GM18520 (cell line): ENCODE results near the gene ARHGAP4.

Experiments used
- ATAC-seq: cut with Tn5 transposase; IDR thresholded peaks from one replicate; pipeline ENCODE4 v1.9.1; 2021; ENCODE audit not compliant: unreplicated experiment

ARHGAP4 gene

GRCh38 chrX:153945956-153946943 lies 20.2 kb upstream of the ARHGAP4 start:
- ATAC-seq: no peak

- no peak for ATAC-seq
Measured at GRCh38 chrX:153944800-153945150, 18.7 kb upstream of the ARHGAP4 start.

DNA sequence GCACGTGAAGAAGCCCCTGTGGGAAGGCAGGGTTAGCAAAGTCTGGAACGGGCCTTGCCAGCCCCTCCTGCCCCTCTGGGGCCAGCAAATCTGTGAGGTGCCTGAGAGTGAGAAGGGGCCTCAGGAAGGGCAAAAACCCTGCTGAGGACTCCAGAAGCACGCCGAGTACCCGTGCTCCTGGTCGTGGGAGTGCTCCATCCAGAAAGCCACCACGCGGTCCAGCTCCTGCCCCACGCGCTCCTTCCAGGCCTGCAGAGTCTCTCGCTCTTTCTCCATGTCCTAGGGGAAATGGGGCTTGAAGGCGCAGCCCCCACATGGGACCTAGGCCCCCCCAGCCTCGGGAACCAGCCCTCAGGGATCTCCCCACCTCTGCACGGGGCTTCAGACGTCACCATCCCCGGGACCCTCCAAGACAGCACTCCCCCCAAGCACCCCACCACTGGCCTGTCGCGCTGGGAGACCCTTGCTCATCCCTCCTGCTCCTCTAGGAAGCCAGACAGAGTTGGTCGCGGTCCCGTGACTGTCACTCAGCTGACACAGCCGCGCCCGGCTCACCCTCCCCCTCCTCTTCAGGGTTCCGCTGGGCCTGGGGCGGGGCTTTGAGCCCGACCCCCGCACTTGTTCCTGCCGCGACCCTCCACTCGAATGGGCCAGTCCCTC lies 18.2 kb upstream of the ARHGAP4 start, which contains the start of gene RENBP:
Gene RENBP (minus strand): TSS at position 504 of the 660 bp plus-strand sequence. CDS start 33 bp downstream, at position 471.
- no peak for ATAC-seq

DNA sequence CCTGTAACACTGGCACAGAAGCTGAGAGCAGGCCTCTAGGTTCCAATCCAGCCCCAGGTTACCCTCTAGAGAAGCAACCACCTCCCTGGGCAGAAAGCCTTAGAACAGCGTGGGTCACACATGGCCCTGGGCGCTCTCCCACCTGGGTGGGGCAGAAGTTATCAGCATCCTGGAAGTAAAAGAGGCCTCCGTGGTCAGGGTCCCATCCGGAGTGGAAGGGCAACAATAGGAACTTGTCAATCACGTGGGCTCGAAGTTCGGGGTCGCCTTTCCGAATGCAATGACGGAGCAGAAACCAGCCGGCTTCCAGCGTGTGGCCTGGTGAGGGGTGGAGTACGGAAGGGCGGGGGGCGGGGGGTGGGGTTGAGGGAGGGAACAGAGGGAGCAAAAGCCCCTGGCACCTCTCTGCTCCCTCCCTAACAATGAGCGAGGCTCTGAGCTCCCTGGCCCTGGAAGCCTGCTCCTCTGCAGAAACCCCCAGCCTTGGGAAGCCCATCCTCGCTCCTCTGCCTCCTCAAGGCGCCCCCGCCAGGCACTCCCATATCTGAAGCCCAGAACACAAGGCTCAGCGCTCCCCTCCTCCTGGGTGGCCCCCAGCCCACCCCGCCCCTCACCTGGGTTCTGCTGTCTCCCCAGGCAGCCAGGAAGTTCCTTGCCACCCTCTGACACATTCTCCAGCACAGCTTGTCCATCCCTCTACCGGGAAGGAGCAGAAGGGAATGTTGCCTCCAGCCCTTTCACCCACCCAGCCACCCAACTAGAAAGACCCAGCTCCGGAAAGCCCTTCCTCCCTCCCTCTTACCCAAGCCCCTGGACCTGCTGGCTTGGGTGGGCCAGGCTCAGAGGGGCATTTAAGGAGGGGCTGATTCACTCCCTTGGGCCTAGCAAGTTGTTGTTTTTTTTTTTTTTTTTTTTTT lies 15.5 kb upstream of the ARHGAP4 start:
- ATAC-seq: no peak

DNA sequence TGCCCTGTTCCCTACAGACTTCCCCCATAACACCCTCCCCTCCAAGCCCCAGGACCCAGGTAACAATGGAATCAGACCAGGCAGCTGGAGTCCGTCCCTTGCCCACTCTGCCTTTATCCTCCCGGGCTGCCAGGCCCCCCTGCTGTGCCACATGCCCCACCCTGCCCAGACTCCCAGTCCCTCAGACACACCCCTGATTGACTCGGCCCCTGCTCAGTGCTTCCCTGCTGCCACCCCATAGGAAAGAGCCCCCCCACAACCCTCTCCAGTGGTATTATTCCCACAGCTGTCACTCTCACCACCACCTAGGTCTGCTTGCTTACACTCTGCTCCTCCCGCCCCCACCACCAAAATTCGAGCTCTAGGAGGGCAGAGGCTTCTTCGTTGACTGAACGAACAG lies 13.5 kb upstream of the ARHGAP4 start:
- no peak for ATAC-seq

- ATAC-seq: no peak
Measured at GRCh38 chrX:153938226-153938786, 12.2 kb upstream of the ARHGAP4 start.

GRCh38 chrX:153937056-153937455 lies 11.0 kb upstream of the ARHGAP4 start:
- no peak for ATAC-seq

GRCh38 chrX:153935326-153935851 lies 9.3 kb upstream of the ARHGAP4 start:
- peak; percentile 8 for ATAC-seq

GRCh38 chrX:153934762-153935325 lies 8.8 kb upstream of the ARHGAP4 start, which contains the start of gene NAA10:
NAA10 (minus strand) TSS chrX:153935037; CDS start chrX:153934904, 133 bp downstream.
- ATAC-seq: peak; percentile 86

GRCh38 chrX:153934148-153934761 lies 8.2 kb upstream of the ARHGAP4 start:
- no peak for ATAC-seq

DNA sequence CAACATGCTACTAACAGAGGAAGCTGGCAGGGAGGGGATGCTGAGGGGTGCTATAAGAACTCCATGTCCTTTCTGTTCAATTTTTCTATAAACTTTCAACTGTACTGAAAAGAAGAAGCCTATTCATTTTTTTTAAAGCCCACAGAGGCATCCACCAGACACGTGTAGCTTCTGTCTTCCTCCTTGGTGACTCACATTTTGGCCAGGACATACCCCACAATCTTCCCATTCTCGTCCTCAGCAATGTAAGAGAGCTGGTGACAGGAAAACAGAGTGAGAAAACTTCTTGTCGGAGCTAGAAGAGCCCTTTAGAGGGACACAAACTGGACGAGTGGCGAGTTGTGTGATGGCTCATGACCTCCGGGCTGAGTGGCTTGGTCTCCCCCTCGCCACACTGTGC lies 7.7 kb upstream of the ARHGAP4 start:
- no peak for ATAC-seq

DNA sequence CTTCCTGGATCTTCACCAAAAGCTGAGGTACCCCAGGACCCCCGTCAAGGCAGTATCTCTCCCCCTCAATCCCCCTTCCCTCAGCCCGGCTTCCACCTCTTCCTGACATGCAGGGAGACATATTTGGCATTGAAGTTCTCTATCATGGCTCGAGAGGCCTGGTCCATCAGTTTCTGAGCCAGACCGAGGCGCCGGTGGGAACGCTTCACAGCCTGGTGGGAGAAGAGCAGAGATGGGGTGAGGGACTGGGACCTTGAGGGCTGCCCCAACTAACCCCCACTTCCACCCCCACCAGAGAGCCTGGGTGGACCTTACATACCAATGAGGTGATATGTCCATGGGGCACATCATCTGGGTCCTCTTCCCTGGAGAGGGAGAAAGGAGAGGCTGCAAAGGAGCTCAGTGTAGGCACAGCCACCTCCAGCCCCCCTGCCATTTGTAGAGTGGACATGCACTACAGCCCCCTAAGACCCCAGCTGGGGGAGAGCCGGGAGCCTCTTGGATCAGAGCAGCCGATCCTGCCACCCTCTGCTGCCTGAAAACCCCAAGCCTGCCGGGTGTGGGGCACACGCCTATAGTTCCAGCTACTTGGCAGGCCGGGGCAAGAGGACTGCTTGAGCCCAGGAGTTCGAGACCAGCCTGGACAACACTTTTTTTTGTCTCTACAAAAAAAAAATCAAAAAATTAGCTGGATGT lies 6.3 kb upstream of the ARHGAP4 start:
- ATAC-seq: no peak

DNA sequence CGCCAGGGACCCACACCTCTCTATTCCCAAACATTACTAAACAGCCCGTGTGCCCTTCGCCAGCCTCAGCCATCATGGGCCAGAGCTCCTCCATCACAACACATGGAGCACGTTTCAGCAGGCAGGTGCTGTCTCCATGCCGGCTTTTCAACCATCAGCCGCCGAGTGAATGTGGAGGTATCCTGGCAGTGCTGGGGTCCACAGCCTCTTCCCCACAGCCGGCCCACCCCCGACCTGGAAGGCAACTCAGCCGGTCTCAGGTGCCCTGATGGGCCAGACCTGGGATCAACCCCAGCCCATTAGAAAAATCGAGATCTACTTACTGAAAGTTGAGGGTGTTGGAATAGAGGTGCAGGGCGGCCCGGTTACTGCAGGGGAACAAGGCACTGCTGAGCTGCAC lies 5.7 kb upstream of the ARHGAP4 start:
- no peak for ATAC-seq

DNA sequence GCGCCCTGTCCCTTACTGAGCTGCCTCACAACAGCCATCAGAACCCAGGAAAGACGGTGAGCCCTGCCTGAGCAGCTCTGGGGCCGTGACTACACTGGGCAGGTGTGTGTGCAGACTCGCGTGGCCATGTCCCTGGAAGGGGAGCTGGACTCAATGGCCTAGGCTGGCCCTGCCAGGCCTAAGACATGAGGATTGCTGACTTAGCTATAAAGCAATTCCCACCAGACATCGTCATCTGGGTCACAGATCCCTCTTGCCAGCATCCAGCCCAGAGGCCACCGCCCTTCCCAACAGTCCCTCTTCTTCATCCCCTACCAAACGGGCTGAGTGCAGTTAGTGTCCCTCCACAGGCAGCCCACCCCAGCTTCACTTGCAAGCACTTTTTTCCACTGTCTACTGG lies 5.1 kb upstream of the ARHGAP4 start:
- no peak for ATAC-seq

- no peak for ATAC-seq
Measured at GRCh38 chrX:153930011-153930910, 4.2 kb upstream of the ARHGAP4 start.

- no peak for ATAC-seq
Measured at GRCh38 chrX:153929576-153929975, 3.5 kb upstream of the ARHGAP4 start.

- ATAC-seq: no peak
Measured at GRCh38 chrX:153928846-153929245, 2.8 kb upstream of the ARHGAP4 start.
